Astrocyte of the spinal cord (primary cell): Measurements from ENCODE around the gene MAN2B1.
"Not testable (repeated sequence)": the region's sequence is repeated elsewhere in the genome, so short reads cannot be mapped to it uniquely, and the experiment has no call there.

Experiments
- DNase-seq: peaks from one replicate; pipeline ENCODE4 v3.0.0; 2011; ENCODE audit warnings: low read depth, low spot score
- H3K4me3 ChIP-seq: 2 replicates; pipeline ENCODE4 v1.5.1; 2011; ENCODE audit warnings: low read depth, mild to moderate bottlenecking, low read length, moderate library complexity
- in situ Hi-C: cut with HindIII; loops from 2 replicates; pipeline ENCODE4 v1.10.0; 2017; ENCODE audit warnings: low sequenced_read_pairs
- TF ChIP-seq, protein P1 (sequence below): IDR thresholded peaks from 2 replicates; pipeline ENCODE4 v1.5.1; 2012; ENCODE audit warnings: low read depth, mild to moderate bottlenecking, low read length, inconsistent platforms

MAN2B1 gene

GRCh38 chr19:12689581-12690216 lies 23.2 kb upstream of the MAN2B1 start:
- TF ChIP-seq, protein P1, sequence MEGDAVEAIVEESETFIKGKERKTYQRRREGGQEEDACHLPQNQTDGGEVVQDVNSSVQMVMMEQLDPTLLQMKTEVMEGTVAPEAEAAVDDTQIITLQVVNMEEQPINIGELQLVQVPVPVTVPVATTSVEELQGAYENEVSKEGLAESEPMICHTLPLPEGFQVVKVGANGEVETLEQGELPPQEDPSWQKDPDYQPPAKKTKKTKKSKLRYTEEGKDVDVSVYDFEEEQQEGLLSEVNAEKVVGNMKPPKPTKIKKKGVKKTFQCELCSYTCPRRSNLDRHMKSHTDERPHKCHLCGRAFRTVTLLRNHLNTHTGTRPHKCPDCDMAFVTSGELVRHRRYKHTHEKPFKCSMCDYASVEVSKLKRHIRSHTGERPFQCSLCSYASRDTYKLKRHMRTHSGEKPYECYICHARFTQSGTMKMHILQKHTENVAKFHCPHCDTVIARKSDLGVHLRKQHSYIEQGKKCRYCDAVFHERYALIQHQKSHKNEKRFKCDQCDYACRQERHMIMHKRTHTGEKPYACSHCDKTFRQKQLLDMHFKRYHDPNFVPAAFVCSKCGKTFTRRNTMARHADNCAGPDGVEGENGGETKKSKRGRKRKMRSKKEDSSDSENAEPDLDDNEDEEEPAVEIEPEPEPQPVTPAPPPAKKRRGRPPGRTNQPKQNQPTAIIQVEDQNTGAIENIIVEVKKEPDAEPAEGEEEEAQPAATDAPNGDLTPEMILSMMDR = no peak
- DNase-seq = no peak
- in situ Hi-C loops = no loop called here
- no peak overlapping the region for H3K4me3 ChIP-seq

GRCh38 chr19:12689012-12689411 lies 22.5 kb upstream of the MAN2B1 start:
- DNase-seq = no peak
- no peak overlapping the region for H3K4me3 ChIP-seq
- in situ Hi-C loops = no loop called here
- TF ChIP-seq, protein P1 = no peak

DNA sequence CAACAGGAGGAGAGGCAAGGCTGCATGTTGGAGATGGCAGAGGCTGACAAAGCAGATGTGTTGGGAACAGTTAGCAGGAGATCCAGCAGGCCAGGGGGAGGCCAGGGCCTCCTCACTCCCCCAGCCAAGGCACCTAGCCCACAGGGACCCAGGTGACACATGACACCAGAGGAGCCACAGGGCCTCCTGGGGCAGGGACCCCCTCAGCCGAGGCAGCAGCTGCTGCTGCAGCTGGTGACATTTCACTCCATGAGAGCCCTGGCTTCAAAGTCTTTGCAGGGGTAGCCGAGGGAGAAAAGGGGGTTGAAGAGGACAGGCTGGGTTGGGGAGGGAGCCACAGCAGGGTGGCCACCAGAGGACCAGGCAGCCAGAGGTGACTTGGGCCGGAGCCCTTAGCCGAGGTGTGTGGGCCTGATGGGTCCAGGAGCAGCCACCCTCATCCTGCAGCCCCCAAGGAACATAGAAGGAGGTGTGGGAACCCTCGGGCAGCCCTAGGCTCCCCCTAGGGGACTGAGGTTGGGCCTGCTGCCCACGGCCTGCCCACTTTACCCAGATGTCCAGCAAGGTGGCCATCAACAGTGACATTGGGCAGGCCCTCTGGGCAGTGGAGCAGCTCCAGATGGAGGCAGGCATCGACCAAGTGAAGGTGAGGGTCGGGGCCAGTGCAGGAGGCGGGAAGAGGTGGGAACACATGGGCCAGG lies 21.1 kb upstream of the MAN2B1 start, which contains the start of gene GNG14:
Gene GNG14, plus strand, starts transcription at position 503 of the 701 bp plus-strand sequence. Its CDS starts 51 bp downstream, at position 554.
- in situ Hi-C loops = no loop called here

DNA sequence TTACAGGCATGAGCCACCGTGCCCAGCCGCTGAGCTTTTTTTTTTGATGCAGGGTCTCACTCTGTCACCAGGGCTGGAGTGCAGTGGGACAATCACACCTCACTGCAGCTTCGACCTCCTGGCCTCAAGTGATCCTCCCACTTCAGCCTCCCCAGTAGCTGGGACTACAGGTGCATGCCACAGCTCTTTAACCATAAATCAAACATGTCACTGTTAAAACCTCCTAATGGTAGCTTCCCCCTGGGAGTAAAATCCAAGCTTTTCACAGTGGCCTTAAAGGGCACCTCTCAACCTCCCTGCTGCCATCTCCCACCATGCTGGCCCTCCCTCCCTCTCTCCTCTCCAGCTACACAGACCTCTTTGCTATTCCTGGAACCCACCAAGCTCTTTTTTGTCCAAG lies 19.3 kb upstream of the MAN2B1 start:
- TF ChIP-seq, protein P1 = no peak
- H3K4me3 ChIP-seq = no peak overlapping the region
- no peak for DNase-seq
- in situ Hi-C loops = no loop called here

More for the DNA sequence above, 21.1 kb upstream of the MAN2B1 start, which contains the start of gene GNG14:
- TF ChIP-seq, protein P1 = no peak
- DNase-seq = no peak
- no peak within 1 kb of the TSS for H3K4me3 ChIP-seq

DNA sequence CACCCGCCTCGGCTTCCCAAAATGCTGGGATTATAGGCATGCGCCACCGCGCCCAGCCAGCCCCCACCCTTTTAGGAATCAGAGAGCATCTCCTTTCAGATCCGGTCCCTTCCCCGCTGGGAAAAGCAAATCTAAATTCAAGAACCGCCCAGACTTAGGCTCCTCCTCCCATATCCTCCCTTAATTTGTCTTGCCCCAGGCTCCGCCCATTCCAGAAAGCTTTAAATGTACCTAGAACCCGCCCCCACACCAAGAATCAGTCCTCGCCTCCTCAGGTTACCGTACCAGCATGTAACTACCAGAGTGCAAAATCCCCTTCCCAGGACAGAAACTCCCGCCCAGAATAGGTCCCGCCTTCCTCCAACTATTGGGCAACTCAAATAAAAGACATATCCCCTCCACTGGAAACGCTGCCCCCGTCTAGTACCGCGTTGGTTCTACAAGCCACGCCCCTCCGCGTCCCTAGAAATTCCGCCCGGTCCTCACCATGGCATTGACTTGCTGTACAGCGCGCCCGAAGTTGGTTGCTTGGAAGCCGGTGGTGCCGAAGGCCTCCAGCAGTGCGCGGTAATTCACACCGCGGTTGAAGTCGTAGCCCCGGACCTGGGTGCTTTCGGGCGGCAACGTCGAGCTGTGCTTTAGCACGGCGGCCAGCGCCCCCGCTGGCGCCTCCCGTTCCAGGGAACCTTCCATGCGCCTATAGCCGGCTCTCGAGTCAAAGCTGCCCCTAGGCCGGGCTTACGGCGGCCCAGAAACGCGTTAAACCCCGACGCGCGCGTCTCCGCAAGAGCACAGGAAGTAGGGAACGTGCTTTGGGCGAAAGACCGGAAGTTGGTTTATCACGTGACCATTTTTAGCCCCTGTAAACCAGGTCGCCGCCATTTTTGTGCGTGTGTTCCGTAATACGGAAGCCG lies 14.8 kb upstream of the MAN2B1 start, which contains the start of gene DHPS:
Gene DHPS, minus strand, starts transcription at position 807 of the 914 bp plus-strand sequence. Its CDS starts 114 bp downstream, at position 693.
- TF ChIP-seq, protein P1 = no peak
- DNase-seq = peak; percentile 98
- peak within 1 kb of the TSS; percentile 99 for H3K4me3 ChIP-seq
- in situ Hi-C loops = no loop called here

- DNase-seq = no peak
- no peak overlapping the region for H3K4me3 ChIP-seq
- in situ Hi-C loops = no loop called here
- TF ChIP-seq, protein P1 = no peak
Measured at GRCh38 chr19:12680034-12680433, 13.5 kb upstream of the MAN2B1 start.

- DNase-seq, in situ Hi-C loops, H3K4me3 ChIP-seq: not testable (repeated sequence)
Measured at GRCh38 chr19:12678039-12678438, 11.5 kb upstream of the MAN2B1 start.
